ENCODE results near the gene GFRA1. TPM values are rescaled to one million over a fixed set of nuclear protein-coding genes. Genes with fewer than 3 reads are reported as not detected.

GFRA1 gene
- total and polyA plus RNA-seq, 2 of the 8 experiments (the other 6 are each of a cell fraction or from before 2014, with no cell fraction given), result 1.1 to 2.0 TPM

GRCh38 chr10:116154651-116155050 lies 118.4 kb downstream of the GFRA1 start (continued):
- TF ChIP-seq RXRA (IDR thresholded peaks at IDR 0.05; ENCODE audit: insufficient read depth, low read depth, low read length) (no peak), TBP (IDR thresholded peaks at IDR 0.05; ENCODE audit: low read depth, low read length) (no peak)
